COR-L47 (cell line): ENCODE measurements around the gene TMEM120A.
A peak's percentile ranks its signal among the peaks of the same experiment; 100 is the strongest.
"Not testable (repeated sequence)": the region's sequence is repeated elsewhere in the genome, so short reads cannot be mapped to it uniquely, and the experiment has no call there.

Experiments
- DNase-seq: peaks from one replicate; lab custom pipeline; 2025; lab: John Stamatoyannopoulos, UW

The TMEM120A gene

GRCh38 chr7:75994388-75995051 is at the start of gene TMEM120A:
Gene TMEM120A (minus strand): TSS chr7:75994595. CDS start chr7:75994570, 25 bp downstream.
- peak; percentile 88 for DNase-seq

DNA sequence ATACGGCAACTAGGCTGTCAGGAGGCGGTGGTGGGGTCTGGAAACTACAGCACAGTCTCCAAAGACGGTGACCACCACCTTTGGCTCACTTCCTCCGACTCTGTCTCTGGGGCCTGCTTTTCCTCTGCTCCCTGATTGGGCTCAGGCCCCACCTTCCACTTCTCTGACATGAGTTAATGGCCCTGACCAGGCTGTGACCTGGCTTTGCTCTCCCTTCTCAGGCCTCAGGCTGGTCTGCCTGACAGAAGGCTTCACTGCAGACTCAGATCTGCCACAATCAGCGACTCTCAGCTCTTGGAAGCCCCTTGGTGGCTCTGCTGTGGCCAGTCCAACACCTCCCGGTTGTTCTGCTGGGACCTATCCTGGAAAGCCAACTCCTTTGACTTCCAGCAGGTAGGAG is 45.7 kb upstream of the TMEM120A start:
- DNase-seq = no peak

DNA sequence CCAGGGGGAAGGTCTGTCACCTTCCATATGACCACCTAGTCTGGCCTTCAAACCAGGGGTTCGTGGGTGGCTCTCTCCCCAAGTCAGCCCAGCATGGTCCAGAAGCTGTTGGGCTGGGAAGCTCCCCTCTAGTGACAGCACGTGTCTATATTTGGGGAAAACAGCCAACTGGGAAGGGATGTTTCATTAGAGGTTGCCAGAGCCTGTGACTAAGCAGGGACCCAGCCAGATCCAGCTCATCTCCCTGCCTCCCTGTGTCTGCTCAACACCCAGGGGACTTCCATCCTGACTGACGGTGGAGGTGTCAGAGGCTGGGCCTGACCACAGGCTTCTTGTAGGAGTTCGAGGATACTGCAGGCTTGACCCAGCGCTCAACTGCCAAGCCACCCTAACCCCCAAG is 42.9 kb upstream of the TMEM120A start:
- no peak for DNase-seq

DNA sequence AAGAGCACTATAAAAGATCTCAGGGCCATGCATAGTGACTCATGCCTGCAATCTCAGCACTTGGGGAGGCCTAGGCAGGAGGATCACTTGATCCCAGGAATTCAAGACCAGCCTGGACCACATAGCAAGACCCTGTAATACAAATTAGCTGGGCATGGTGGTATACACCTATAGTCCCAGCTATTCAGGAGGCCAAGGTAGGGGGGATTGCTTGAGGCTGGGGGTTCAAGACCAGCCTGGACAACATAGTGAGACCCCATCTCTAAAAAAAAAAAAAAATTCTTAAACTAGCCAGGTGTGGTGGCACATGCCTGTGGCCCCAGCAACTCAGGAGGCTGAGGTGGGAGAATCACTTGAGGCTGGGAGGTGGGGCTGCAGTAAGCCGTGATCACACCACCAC is 37.6 kb upstream of the TMEM120A start:
- DNase-seq = no peak

DNA sequence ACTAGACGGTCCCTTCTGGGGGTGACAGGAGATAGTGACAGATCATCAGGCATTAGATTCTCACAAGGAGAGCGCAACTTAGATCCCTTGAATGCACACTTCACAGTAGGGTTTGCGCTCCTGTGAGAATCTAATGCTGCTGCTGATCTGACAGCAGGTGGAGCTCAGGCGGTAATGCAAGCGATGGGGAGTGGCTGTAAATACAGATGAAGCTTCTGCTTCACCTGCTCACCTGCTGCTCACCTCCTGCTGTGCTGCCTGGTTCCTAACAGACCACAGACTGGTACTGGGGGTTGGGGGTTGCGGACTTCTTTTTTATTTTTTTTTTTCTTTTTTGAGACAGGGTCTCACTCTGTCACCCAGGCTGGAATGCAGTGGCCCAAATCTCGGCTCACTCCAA is 35.3 kb upstream of the TMEM120A start:
- peak; percentile 33 for DNase-seq

DNA sequence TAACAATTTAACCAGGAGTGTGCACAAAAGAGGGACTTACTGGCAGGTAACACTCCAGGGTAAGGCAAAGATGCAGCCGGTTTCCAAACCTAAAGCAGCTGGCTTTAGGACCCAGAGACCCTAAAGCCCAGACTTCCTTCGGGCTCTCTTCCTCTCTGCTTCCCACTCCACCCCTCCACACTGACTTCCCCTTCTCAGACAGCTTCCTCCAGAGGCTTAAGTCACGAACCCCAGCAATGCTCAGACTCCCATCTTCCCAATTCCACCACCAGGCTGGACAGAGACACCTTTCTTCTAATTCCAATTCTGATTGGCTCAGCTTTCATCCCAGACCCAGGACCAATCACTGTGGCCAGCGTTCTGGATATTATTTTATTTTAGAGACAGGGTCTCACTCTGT is 28.6 kb upstream of the TMEM120A start:
- no peak for DNase-seq

GRCh38 chr7:76022026-76022780 is 27.8 kb upstream of the TMEM120A start:
- DNase-seq = no peak

DNA sequence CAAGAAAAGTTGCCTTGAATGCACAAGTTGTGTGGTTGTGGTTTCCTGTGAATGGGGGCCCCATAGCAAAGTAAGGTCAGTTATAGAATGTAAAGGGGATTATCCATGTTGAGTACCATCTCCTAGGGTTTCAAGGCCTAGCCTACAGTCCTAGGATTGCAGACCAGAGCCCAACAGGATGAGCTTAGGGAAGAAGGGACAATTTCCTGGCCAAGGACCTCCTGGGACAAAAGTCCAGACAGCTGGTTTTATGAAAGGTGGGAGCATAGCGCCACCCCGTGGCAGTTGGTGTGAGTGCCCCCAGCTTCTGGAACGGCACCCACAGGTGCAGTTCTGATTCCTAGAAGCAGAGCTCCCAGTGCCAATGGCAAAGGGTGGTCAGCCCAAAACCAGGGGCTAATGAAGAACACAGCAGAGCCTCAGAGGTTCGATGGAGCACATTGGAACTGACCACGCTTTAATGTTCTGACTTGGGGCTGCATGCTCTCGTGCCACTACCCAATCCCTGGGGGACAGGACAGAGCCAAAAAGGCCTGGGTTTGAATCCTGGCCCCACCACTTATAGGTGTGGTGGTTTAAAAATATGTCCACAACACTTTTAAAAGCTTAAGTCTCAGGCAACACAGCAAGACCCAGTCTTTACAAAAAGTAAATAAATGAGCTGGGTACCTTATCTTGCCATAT is 25.8 kb upstream of the TMEM120A start:
- peak; percentile 74 for DNase-seq

GRCh38 chr7:76018520-76018919 is 24.1 kb upstream of the TMEM120A start:
- DNase-seq = not testable (repeated sequence)

DNA sequence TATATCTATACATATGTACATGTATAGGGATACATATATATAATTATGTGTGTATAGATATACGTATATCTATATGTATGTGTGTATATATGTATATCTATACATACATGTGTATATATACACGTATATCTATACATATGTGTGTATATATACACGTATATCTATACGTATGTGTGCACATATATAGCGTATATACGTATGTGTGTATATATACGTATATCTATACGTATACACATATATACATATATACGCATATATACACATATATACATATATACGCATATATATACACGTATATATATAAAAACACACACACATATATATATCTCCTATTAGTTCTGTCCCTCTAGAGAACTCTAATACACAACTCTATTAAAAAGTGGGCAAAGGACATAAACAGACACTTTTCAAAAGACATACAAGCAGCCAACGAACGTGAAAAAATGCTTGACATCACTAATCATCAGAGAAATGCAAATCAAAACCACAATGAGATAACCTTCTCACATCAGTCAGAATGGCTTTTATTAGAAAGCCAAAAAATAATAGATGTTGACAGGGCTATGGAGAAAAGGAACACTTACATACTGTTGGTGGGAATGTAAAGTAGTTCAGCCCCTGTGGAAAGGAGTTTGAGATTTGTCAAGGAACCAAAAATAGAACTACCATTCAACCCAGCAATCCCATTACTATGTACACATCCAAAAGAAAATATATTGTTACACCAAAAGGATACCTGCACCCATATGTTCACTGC is 22.0 kb upstream of the TMEM120A start:
- no peak for DNase-seq

DNA sequence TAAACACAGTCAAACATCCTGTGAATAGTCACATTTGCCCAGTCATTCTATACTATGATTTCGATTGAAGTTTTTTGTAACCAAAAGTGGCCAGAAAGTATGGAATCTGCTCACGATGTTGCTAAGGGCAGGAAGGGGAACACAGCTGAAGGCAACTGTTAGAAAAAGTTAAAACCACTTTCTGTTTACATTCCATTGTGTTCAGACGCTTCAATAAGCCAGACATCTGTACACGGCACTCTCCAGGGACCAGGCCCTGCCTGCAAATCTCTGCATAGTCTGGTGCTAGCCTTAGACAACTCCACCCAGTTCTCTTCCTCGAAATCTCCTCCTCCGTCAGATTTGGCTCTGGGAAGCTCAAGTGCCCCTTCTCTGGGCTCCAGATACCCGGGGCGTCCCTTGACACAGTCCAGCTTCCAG is 17.1 kb upstream of the TMEM120A start:
- no peak for DNase-seq

DNA sequence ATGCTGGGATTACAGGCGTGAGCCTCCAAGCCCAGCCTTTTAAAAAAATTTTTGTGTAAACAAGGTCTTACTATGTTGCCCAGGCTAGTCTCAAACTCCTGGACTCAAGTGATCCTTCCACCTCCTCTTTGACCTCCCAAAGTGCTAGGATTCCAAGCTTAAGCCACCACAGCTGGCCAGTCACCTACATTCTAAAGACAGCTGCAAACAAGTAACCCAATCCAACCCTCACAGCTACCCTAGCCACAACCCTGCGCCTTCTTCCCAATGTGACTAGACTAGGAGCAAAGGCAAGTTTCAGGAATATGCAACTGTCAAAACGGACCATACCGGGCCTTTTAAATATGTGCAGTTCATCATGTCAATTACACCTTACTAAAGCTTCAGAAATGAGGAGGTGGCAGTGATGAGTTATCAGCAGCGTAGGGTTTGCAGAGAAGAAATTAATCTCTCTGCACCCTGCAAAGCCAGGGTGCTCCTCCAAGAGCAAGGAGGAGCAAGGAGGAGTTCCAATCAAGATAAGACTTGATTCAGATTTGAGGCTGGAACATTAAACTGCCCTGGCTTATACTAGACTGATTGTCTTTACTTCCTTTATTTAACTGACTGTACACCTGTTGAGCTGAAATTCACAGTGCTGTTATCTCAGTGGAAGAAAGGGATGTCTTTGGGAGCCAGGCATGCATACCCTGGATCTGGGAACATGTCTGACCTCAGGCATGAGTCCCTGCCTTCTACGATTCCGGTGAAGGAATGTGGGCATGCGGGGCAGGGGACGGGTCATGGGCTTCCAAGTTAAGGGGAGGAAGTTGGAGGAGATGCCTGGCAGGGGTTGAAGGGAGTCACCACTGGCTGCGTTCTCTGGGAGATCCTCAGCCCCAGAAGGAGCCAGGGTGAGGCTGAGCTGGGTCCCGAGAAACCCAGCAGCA is 15.5 kb upstream of the TMEM120A start:
- DNase-seq = no peak

DNA sequence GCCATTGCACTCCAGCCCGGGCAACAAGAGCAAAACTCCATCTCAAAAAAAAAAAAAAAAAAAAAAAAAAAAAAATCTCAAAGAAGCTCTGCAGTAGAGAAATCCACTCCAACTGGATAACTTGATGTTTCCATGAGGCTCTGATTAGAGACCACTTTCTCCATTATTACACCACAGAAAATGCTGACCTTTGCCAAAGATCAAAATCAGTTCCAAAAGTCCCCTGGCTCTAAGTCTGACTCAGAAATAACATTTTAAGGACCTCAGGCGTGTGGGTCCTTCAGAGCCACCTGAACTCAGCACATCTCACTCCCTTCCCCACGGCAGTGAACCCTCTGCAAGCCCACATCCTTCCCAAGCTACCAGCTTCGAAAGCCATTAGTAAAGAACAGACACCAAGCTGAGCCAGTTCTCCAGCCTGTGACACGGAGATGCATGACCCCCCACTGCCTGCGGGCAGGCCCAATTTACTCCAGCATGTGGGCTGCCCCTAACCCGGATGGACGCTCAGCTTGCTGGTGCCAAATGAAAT is 13.8 kb upstream of the TMEM120A start:
- no peak for DNase-seq

GRCh38 chr7:76005004-76005403 is 10.6 kb upstream of the TMEM120A start:
- not testable (repeated sequence) for DNase-seq

DNA sequence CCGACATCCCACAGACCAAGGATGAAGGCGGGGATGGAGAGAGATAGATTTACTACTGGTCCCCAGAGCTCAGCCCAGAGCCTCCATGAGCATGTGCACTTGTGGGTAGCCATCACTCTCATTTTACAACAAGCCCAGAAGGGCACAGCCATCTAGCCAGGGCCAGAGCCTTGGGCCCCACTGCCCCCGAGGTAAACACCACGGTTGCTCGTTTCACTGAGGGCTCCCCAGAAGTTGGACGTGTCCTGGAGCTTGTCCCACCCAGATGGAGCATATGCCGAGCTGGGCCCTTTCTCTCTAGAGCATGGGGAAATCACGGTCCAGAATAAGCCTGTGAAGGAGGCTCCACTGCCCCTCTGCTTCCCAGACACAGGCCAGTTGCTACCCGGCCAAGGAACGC is 9.0 kb upstream of the TMEM120A start:
- no peak for DNase-seq

DNA sequence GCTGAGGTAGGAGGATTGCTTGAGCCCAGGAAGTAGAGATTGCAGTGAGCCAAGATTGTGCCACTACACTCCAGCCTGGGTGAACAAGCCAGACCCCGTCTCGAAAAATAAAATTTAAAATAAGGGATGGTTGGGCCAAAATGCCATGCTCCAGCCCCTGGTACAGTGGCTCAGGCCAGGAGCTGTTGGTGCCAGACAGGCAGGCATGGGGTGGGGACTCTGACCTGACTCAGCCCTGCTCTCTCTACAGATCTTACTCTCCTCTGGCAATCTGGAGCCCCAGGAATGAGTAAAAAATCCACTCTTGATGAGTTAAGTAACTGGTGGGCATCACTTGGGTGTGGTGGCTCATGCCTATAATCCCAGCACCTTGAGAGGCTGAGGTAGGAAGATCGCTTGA is 8.4 kb upstream of the TMEM120A start:
- DNase-seq = no peak

DNA sequence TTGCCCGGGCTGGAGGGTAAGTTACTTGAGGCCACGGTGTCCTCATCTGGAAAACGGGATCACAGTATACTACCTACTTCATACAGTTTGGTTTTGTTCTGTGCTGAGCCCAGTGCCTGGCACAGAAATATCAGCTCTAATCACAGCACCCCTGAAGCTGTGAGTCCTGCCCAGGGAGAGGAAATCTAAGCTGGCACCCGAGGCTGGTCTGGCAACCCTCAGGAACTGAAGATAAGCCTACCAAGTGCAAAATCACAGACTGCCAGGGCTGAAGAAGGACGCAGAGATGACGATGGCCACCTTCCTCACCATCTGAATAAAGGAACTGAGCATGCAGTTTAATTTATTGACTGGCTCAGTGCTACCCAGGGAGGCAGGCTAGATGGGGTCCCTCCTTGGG is 7.7 kb upstream of the TMEM120A start:
- DNase-seq = no peak

- DNase-seq = no peak
These were observed 6.2 kb upstream of the TMEM120A start for GRCh38 chr7:76000566-76000965.

- no peak for DNase-seq
These were observed 3.6 kb upstream of the TMEM120A start for GRCh38 chr7:75998038-75998437.

DNA sequence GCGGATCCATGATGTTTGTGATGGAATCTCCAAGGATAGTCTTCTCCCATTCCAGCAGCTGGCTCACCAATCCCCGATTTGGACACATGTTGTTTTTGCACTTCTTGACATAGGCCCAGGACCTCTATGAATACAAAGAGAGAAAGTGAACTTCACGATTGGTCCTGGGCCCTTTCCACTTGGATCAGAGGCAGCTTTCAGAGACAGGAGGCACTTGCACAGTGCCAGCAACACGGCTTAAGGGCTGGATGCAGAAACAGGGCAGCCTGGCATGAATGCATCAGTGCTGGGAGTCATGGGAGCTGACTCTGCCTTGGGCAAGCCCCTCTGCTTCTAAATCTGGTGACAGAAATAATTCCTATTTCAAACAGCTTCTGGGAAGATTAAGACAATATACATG is 2.1 kb upstream of the TMEM120A start:
- no peak for DNase-seq

GRCh38 chr7:75995996-75996395 is 1.6 kb upstream of the TMEM120A start:
- DNase-seq = no peak
